RKO (cell line): ENCODE measurements around the gene GMEB2.
A peak's percentile ranks its signal among the peaks of the same experiment; 100 is the strongest.
"Not testable (repeated sequence)": the region's sequence is repeated elsewhere in the genome, so short reads cannot be mapped to it uniquely, and the experiment has no call there.

Source experiments
- DNase-seq: peaks from one replicate; pipeline ENCODE4 v3.0.0-alpha.2; 2016; ENCODE audit warnings: low spot score

The GMEB2 gene

GRCh38 chr20:63626424-63627128, at the start of gene GMEB2:
GMEB2 (minus strand) TSS chr20:63627101; CDS start chr20:63619397, 7,704 bp downstream.
- peak; percentile 86 for DNase-seq

GRCh38 chr20:63675681-63676368, 48.9 kb upstream of the GMEB2 start:
- DNase-seq, result no peak

- DNase-seq, result no peak
Observed at GRCh38 chr20:63673951-63674350, 47.0 kb upstream of the GMEB2 start.

- DNase-seq, result no peak
Observed at GRCh38 chr20:63672666-63673065, 45.8 kb upstream of the GMEB2 start.

GRCh38 chr20:63671695-63672094, 44.8 kb upstream of the GMEB2 start:
- not testable (repeated sequence) for DNase-seq

GRCh38 chr20:63668351-63668750, 41.5 kb upstream of the GMEB2 start:
- no peak for DNase-seq

GRCh38 chr20:63667858-63668257, 41.0 kb upstream of the GMEB2 start:
- DNase-seq, result no peak

- no peak for DNase-seq
Observed at GRCh38 chr20:63665708-63666107, 38.8 kb upstream of the GMEB2 start.

GRCh38 chr20:63664861-63665594, 38.1 kb upstream of the GMEB2 start:
- no peak for DNase-seq

GRCh38 chr20:63664143-63664851, 37.4 kb upstream of the GMEB2 start:
- DNase-seq, result no peak

- DNase-seq, result no peak
Observed at GRCh38 chr20:63663332-63664066, 36.6 kb upstream of the GMEB2 start.

- DNase-seq, result no peak
Observed at GRCh38 chr20:63662813-63663189, 35.9 kb upstream of the GMEB2 start.

- no peak for DNase-seq
Observed at GRCh38 chr20:63661959-63662812, 35.3 kb upstream of the GMEB2 start.

GRCh38 chr20:63661108-63661507, 34.2 kb upstream of the GMEB2 start:
- no peak for DNase-seq

GRCh38 chr20:63660622-63661021, 33.7 kb upstream of the GMEB2 start:
- no peak for DNase-seq

GRCh38 chr20:63660174-63660573, 33.3 kb upstream of the GMEB2 start:
- DNase-seq, result not testable (repeated sequence)

GRCh38 chr20:63659370-63659769, 32.5 kb upstream of the GMEB2 start:
- DNase-seq, result peak; percentile 43

GRCh38 chr20:63658749-63659187, 31.9 kb upstream of the GMEB2 start:
- DNase-seq, result peak; percentile 67

GRCh38 chr20:63657937-63658748, 31.2 kb upstream of the GMEB2 start, which contains the start of gene RTEL1:
RTEL1 (plus strand) TSS chr20:63658312; CDS start chr20:63659403, 1,091 bp downstream.
- DNase-seq, result peak; percentile 96
